COR-L47 (cell line): ENCODE measurements around the gene IGFBP4.

Experiments used
- DNase-seq: peaks from one replicate; lab custom pipeline; 2025; lab: John Stamatoyannopoulos, UW

Gene IGFBP4

GRCh38 chr17:40471846-40472732 is 28.8 kb downstream of the IGFBP4 start:
- DNase-seq, result no peak

DNA sequence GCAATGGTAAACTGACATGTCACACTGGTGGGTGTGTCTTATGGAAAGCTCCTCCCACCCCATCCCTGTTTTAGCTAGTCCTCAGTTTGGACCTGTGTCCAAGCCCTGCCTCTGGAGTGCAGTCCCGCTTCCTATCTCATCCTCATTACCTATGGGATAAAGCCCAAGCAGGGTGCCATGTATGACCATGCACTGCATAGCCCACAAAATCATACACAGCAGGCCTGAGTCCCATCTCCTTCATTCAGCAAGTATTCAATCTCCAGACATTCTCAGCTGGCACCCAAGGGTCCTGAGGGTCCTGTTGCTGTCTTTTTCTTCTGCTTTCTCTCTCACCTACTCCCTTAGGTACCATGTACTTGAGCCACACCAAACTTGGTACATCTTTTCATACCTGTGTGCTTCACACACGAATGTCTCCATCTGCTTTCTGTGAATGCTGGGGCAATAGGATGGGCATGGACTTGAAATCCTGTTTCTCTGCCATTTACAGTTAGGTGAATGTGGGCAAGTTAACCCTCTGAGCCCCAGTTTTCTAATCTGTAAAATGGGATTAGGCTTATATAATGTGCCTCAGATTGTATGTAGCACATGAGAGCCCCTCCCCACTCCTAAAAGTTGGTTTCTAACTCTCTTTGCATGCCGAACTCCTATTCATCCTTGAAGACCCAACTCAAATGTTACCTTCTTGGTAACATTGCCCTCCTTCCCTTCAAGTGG is 29.6 kb downstream of the IGFBP4 start:
- no peak for DNase-seq

GRCh38 chr17:40473573-40474365 is 30.5 kb downstream of the IGFBP4 start:
- no peak for DNase-seq

- no peak for DNase-seq
Measured at GRCh38 chr17:40474419-40475002, 31.3 kb downstream of the IGFBP4 start.

- no peak for DNase-seq
Measured at GRCh38 chr17:40475234-40475908, 32.1 kb downstream of the IGFBP4 start.

GRCh38 chr17:40477796-40478195 is 34.5 kb downstream of the IGFBP4 start:
- no peak for DNase-seq

GRCh38 chr17:40478486-40478885 is 35.2 kb downstream of the IGFBP4 start:
- DNase-seq, result no peak

DNA sequence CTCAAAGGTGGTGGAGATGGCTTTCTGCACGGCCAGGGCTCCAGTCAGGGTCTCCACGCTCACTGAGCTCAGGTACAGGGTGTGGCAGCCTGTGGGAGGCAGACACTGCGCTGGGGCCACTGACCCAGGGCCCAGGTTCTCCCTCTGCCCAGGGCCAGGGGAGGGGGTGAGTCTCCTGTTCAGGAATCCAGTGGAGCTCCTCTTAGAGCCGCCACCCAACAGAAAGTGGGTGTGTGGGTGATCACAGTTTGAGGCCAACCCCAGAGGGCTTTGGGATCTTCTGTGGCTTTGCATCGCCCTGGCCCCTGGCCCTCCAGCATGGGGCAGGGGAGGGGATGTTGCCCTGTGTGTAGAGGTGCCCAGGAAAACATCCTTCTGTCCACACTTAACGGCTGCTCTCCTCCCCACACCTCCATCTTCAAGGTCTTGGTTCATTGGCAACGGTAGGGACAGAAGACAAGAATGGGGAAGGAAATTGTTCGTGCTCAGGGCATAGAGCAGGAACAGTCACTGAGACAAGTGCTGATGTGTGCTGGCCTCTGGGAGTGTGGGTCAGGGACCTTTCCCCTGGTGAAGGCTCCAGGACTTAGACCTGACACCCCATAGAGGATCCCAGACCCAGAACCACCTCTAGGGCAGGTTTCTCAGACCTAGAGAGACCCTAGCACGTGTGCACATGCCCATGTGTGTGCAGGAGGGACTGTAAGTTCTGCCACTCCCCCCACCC is 36.7 kb downstream of the IGFBP4 start:
- no peak for DNase-seq

- peak; percentile 22 for DNase-seq
Measured at GRCh38 chr17:40480501-40481003, 37.3 kb downstream of the IGFBP4 start.

DNA sequence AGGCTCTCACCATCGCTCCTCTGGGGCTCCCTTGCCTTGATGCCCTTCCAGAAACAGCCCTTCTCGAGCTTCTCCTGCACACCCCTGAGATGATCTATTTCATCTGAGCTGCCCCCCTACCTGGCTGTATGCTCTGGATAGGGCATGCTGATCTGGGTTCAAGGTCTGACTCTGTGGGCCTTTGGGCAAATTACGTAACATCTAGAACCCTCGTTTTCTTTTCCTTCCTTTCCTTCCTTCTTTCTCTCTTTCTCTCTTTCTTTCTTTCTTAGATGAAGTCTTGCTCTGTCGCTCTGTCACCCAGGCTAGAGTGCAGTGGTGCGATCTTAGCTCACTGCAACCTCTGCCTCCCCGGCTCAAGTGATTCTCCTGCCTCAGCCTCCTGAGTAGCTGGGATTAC is 37.9 kb downstream of the IGFBP4 start:
- no peak for DNase-seq

- no peak for DNase-seq
Measured at GRCh38 chr17:40482722-40483121, 39.5 kb downstream of the IGFBP4 start.

GRCh38 chr17:40483679-40484078 is 40.4 kb downstream of the IGFBP4 start:
- DNase-seq, result no peak

- no peak for DNase-seq
Measured at GRCh38 chr17:40484285-40484972, 41.2 kb downstream of the IGFBP4 start.

DNA sequence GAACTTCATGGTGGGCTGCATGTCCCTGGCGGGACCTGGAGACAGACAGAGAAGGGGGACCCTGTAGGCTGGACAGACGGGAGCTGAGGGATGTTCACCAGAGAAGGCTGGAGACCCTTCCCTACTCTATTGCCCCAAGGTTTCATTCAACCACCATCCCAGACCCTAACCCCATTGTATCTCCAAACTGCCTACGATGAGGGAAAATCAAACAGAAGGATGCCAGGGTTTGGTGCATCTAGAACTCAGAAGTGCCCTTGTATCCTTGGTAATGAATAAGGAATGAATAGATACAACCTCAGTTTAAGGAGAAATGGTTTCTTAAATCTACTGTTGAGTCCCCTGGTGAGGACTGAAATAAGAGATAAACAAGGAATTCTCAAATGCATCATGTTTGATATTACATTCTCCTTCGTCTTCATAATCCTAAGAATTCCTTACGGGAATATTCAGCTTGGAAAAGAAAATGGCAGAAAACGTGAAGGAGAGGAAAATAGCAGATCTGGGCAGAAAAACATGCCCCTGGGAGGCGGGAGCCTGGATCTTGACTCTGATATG is 41.8 kb downstream of the IGFBP4 start:
- no peak for DNase-seq

DNA sequence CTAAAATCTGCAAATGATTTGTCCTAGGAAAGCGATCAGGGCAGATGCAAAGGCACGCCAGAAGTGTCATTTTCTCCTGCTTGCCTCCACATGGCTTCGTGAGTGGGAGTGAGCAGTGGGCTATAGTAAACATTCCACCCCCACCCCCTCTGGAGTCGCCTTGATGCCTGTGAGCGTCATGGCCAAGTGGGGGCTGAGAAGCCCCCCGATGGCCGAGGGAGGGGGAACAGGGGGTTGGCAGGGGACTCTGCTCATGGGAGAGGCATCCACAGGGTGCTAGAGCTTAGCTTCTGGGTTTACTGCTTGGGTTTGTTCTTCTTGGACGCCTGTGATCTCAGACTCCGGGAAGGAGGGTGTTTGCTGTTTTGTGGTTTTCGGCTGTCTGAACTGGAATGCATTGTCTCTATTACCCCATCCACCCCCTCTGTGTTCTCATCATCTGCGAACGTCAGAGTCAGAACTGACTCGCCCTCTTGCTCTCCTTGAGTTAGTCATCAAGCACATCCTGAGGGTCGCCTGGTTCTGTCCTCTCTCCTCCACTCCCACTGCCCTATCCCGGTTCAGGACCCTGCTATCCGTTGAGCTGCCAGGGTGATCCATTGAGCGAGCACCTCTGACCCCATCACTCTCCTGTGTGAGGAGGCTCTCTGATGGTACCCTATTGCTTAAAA is 42.7 kb downstream of the IGFBP4 start:
- DNase-seq, result no peak

DNA sequence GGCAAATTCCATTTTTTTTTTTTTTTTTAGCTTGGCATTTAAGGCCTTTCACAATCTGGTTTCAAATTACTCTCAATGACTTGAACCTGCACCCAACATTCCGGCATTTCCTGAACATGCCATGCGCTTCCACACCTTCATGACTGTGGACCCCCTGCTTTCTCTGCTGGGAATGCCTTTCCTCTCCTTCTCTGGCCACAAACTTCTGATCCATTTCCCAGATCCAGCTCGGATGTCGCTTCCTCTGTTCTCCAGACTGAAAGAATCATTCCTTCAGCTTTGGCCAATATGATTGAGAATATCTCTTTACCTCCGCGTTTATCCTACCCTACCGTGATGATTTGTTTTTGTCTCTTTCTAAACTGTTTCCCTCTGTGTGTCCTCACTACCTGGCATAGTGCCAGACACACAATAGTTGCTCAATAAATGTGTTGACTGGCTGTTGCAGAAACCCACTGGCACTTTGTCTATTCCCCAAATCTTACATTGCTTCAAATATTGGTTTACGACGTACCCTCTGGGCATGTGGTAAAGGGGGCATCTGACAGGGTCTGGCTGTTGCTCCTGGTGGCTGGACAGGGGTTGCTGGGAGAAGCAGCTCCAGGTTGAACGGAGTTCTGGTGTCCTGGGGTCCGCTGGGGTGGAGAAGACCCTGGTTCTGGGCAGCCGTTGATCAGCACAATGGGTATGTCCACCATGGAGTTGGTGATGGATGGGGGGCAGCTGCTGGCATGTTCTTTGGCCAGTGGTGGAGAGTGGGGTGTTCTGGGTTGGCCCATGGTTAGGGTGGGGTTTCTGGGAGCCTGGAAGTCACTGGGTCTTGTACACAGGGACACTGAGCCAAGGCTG is 43.5 kb downstream of the IGFBP4 start:
- no peak for DNase-seq

GRCh38 chr17:40487371-40488020 is 44.2 kb downstream of the IGFBP4 start:
- DNase-seq, result no peak
